ENCODE measurements around the gene CASZ1. TPM values are rescaled to one million over a fixed set of nuclear protein-coding genes. Genes with fewer than 3 reads are reported as not detected.

The CASZ1 gene
- total RNA-seq, 4 donors from 2014 or later = 140 to 210 (median 169) TPM

- 72 to 73% methylated on average over 9 to 10 of the region's 15 CpGs for WGBS, 2 donors
- intact Hi-C loops (cut with DNase I; ENCODE audit: low total_unique reads) = loop anchor here (10.0 kb wide), 1 partner anchor 201 kb away; no protein-coding TSS in a partner anchor
- no peak overlapping the region for H3K4me3 ChIP-seq (ENCODE audit: low read depth, poor library complexity, severe bottlenecking)
- TF ChIP-seq POLR2A (IDR thresholded peaks at IDR 0.05) (no peak), CTCF (IDR thresholded peaks at IDR 0.05) (no peak)
- DNase-seq (ENCODE audit: low spot score in 2 of 2) = no peak
These were observed 132.2 kb downstream of the CASZ1 start for GRCh38 chr1:10664251-10664650.

- no peak for TF ChIP-seq POLR2A (IDR thresholded peaks at IDR 0.05)
- TF ChIP-seq CTCF (IDR thresholded peaks at IDR 0.05) = no peak
- intact Hi-C loops (cut with DNase I; ENCODE audit: low total_unique reads) = loop anchor here (10.0 kb wide), 1 partner anchor 201 kb away; no protein-coding TSS in a partner anchor
- no peak for DNase-seq (ENCODE audit: low spot score in 2 of 2)
- 28 to 40% methylated on average over 13 to 15 of the region's 15 CpGs for WGBS, 2 donors
- no peak overlapping the region for H3K4me3 ChIP-seq (ENCODE audit: low read depth, poor library complexity, severe bottlenecking)
These were observed 132.8 kb downstream of the CASZ1 start for GRCh38 chr1:10663678-10664035.

GRCh38 chr1:10662824-10663677 lies 133.4 kb downstream of the CASZ1 start:
- TF ChIP-seq CTCF (IDR thresholded peaks at IDR 0.05) = no peak
- intact Hi-C loops (cut with DNase I; ENCODE audit: low total_unique reads) = loop anchor here (10.0 kb wide), 1 partner anchor 202 kb away; no protein-coding TSS in a partner anchor
- no peak overlapping the region for H3K4me3 ChIP-seq (ENCODE audit: low read depth, poor library complexity, severe bottlenecking)
- 76 to 77% methylated on average over 26 of the region's 26 CpGs for WGBS, 2 donors
- no peak for DNase-seq (ENCODE audit: low spot score in 2 of 2)

GRCh38 chr1:10662090-10662688 lies 134.3 kb downstream of the CASZ1 start:
- TF ChIP-seq POLR2A (IDR thresholded peaks at IDR 0.05) (no peak), CTCF (IDR thresholded peaks at IDR 0.05) (no peak)
- no peak overlapping the region for H3K4me3 ChIP-seq (ENCODE audit: low read depth, poor library complexity, severe bottlenecking)
- no peak for DNase-seq (ENCODE audit: low spot score in 2 of 2)
- intact Hi-C loops (cut with DNase I; ENCODE audit: low total_unique reads) = loop anchor here (10.0 kb wide), 1 partner anchor 203 kb away; no protein-coding TSS in a partner anchor
- 95 to 96% methylated on average over 8 of the region's 8 CpGs for WGBS, 2 donors

- H3K4me3 ChIP-seq (ENCODE audit: low read depth, poor library complexity, severe bottlenecking) = no peak overlapping the region
- no peak for TF ChIP-seq POLR2A (IDR thresholded peaks at IDR 0.05)
- no peak for DNase-seq (ENCODE audit: low spot score in 2 of 2)
- intact Hi-C loops (cut with DNase I; ENCODE audit: low total_unique reads) = loop anchor here (10.0 kb wide), 1 partner anchor 203 kb away; no protein-coding TSS in a partner anchor
- 90 to 92% methylated on average over 5 of the region's 5 CpGs for WGBS, 2 donors
These were observed 135.0 kb downstream of the CASZ1 start for GRCh38 chr1:10661453-10661852.

Measured in lower leg skin (tissue), 4 donors.